Stimulated activated CD8-positive, alpha-beta memory T cell treated with anti-CD3 and anti-CD28 coated beads, Interleukin-15, amount 100 ng/mL, for 1 hour (primary cell): Measurements from ENCODE around the gene SKAP2.

Experiments
- DNase-seq: peaks from one replicate; pipeline ENCODE4 v3.0.0-alpha.2; 2020; ENCODE audit warnings: low read depth

Gene SKAP2

GRCh38 chr7:26663874-26664273, 200.5 kb downstream of the SKAP2 start:
- no peak for DNase-seq

- DNase-seq, result no peak
Observed at GRCh38 chr7:26662646-26663045, 201.7 kb downstream of the SKAP2 start.

GRCh38 chr7:26659121-26659520, 205.3 kb downstream of the SKAP2 start:
- DNase-seq, result no peak

- no peak for DNase-seq
Observed at GRCh38 chr7:26658389-26659084, 205.9 kb downstream of the SKAP2 start.

DNA sequence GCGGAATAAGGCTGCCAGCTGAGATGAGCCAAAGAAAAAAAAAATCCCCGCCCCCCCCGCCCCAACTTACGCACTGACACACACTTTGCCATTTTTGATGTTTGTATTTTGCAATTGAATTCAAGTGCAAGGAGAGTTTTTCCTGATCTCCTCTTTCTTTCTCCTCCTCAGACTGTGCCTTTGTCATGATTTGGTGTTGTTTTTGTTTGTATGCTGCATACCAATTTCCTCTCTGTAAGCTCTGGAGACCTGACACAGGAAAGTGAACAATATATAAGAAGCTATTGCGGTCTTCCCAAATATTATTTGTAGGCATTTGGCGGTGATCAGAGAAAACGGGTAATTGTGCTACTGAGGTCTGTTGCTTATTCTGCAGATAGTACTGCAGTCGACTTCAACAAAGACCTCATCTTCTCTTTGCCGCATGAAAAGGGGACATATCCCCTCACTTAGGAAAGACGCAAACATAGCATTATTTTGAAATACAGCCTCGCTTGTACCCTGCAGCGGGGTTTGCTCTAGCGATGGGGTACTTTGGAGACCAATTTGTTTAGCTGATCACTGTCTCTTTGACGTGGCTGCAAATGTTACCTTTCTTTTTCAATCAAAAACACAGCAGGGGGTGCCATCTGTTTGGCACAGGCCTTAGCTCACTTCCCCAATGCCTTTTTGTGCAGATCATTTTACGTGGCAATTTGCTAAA, 206.6 kb downstream of the SKAP2 start:
- DNase-seq, result no peak

DNA sequence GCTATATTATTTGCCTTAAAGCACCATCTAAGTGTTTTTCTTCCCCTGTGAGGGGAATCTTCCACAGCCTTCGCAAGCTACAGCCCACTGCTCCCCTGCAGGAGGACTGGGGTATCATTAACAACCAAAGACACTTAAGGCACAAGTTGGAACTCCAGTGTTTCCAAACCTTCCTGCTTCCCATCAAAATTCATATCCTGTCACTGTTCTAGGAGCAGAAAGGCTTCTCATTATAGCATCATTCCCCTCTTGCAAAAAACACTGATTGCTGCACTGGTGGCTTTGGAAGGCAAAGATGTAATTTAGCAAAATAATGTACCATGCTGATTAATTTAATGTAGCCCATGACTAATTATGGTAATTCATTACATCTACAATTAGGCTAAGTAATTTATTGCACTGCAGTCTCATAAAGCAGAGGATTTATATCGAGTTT, 207.2 kb downstream of the SKAP2 start:
- DNase-seq, result no peak

- DNase-seq, result no peak
Observed at GRCh38 chr7:26656735-26657134, 207.7 kb downstream of the SKAP2 start.

GRCh38 chr7:26655781-26656180, 208.6 kb downstream of the SKAP2 start:
- DNase-seq, result no peak

- DNase-seq, result no peak
Observed at GRCh38 chr7:26653430-26654399, 210.7 kb downstream of the SKAP2 start.

DNA sequence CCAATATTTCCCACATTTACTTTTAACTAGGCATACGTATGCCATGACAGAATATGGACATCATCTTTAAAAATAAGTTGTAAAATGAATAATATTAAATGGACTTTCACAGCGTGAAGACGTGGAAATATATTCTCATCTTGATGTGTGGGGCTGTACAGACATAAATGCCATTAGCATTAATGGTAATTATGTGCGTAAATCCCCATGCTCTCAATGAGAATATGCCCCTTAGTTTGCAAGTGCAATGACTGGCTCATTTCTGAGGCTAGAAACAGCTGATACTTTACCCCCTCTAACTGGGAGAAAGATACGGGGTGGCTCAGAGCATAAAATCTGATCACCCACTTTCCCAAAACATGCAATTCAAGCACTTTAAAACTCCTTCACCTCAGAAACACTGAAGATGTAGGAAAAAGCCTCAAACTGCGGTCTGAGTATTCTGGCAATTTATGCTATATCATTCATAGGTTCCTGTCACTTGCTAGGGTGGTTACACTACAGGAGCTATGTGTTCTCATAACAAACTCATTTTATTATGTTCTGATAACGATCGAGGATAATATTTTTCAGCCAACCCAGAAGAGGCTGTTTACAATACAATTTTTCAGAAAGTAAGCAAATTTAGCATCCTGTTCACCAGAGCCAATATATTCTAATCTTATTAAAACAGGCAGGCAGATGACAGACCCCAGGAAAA, 211.8 kb downstream of the SKAP2 start:
- no peak for DNase-seq

GRCh38 chr7:26650103-26650502, 214.3 kb downstream of the SKAP2 start:
- no peak for DNase-seq

- no peak for DNase-seq
Observed at GRCh38 chr7:26649388-26649787, 215.0 kb downstream of the SKAP2 start.

DNA sequence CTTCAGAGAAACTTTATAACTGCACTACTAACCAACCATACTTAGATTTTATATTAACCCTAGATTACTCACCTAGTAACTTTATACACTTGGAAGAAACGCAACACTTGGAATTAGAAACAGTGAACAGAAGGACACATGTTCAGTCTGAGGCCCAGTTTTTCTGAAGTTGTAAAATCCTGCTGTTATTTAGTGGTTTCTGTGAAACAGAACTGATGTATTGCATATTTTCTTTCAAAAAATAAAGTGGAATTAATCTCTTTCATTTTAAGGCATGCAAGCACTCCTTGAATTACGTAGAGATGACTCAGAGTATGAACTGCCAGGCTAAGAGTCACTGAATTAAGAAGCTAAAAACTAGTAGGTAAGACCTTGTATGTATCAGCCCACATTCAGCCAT, 215.8 kb downstream of the SKAP2 start:
- DNase-seq, result no peak

- no peak for DNase-seq
Observed at GRCh38 chr7:26646336-26647048, 217.9 kb downstream of the SKAP2 start.

- DNase-seq, result no peak
Observed at GRCh38 chr7:26645121-26645520, 219.3 kb downstream of the SKAP2 start.

GRCh38 chr7:26642416-26642815, 222.0 kb downstream of the SKAP2 start:
- no peak for DNase-seq

- no peak for DNase-seq
Observed at GRCh38 chr7:26639695-26640094, 224.7 kb downstream of the SKAP2 start.

DNA sequence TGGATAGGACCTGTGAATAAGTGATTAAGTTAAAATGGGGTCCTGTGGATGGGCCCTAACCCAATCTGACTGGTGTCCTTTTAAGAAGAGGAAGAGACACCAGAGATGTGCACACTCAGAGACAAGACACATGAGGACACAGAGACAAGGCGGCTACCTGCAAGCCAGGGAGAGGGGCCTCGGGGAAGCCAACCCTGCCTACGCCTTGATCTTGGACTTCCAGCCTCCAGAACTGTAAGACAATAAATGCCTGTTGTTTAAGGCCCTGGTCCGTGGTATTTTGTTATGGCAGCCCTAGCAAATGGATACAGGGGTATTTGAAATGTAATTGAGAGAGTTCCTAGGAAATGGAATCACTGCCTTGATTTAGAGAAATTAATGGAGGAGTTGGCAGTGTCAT, 225.3 kb downstream of the SKAP2 start:
- DNase-seq, result no peak

GRCh38 chr7:26638140-26638539, 226.2 kb downstream of the SKAP2 start:
- no peak for DNase-seq

GRCh38 chr7:26637610-26638009, 226.8 kb downstream of the SKAP2 start:
- DNase-seq, result no peak

- DNase-seq, result no peak
Observed at GRCh38 chr7:26636808-26637207, 227.6 kb downstream of the SKAP2 start.
